ENCODE data around the gene CREB3L4.

GRCh38 chr1:153995640-153996039, 27.9 kb downstream of the CREB3L4 start:
- TF ChIP-seq CTCF (conservative IDR thresholded peaks at IDR 0.05; ENCODE audit: low read length), result no peak
- no peak for TF ChIP-seq EZH2phosphoT487 (IDR thresholded peaks at IDR 0.05; ENCODE audit: borderline replicate concordance, low read depth, low read length)

Measured in OCI-LY7 (cell line).